AML-193 (cell line): ENCODE measurements around the gene ANO1.

Experiments
- DNase-seq, 2 experiments: peaks; one replicate each; lab custom pipeline; 2025; lab: John Stamatoyannopoulos, UW

Gene ANO1

GRCh38 chr11:70116386-70117065, 38.4 kb downstream of the ANO1 start:
- no peak for DNase-seq

- DNase-seq: no peak
Measured at GRCh38 chr11:70117567-70118145, 39.5 kb downstream of the ANO1 start.

GRCh38 chr11:70118642-70119041, 40.5 kb downstream of the ANO1 start:
- DNase-seq: no peak

GRCh38 chr11:70119502-70119901, 41.4 kb downstream of the ANO1 start:
- no peak for DNase-seq

GRCh38 chr11:70120674-70121073, 42.6 kb downstream of the ANO1 start:
- DNase-seq: no peak

- no peak for DNase-seq
Measured at GRCh38 chr11:70122490-70123198, 44.5 kb downstream of the ANO1 start.

- no peak for DNase-seq
Measured at GRCh38 chr11:70123711-70124110, 45.6 kb downstream of the ANO1 start.

- DNase-seq: no peak
Measured at GRCh38 chr11:70124321-70125000, 46.3 kb downstream of the ANO1 start.

- no peak for DNase-seq
Measured at GRCh38 chr11:70126494-70126893, 48.4 kb downstream of the ANO1 start.

GRCh38 chr11:70127653-70128434, 49.7 kb downstream of the ANO1 start:
- no peak for DNase-seq

GRCh38 chr11:70128435-70128906, 50.4 kb downstream of the ANO1 start:
- no peak for DNase-seq

GRCh38 chr11:70129051-70129592, 51.0 kb downstream of the ANO1 start:
- DNase-seq: no peak

- no peak for DNase-seq
Measured at GRCh38 chr11:70130636-70131035, 52.5 kb downstream of the ANO1 start.

GRCh38 chr11:70131606-70132190, 53.6 kb downstream of the ANO1 start:
- no peak for DNase-seq

GRCh38 chr11:70132641-70133040, 54.5 kb downstream of the ANO1 start:
- DNase-seq: no peak

- no peak for DNase-seq
Measured at GRCh38 chr11:70133771-70134335, 55.7 kb downstream of the ANO1 start.

GRCh38 chr11:70134490-70134889, 56.4 kb downstream of the ANO1 start:
- DNase-seq: no peak

GRCh38 chr11:70135142-70135541, 57.0 kb downstream of the ANO1 start:
- no peak for DNase-seq

- no peak for DNase-seq
Measured at GRCh38 chr11:70135625-70136059, 57.5 kb downstream of the ANO1 start.

GRCh38 chr11:70137383-70137782, 59.3 kb downstream of the ANO1 start:
- no peak for DNase-seq

GRCh38 chr11:70138403-70138802, 60.3 kb downstream of the ANO1 start:
- DNase-seq: no peak
